Measurements from ENCODE around the gene SIVA1.
"Not testable (repeated sequence)": the region's sequence is repeated elsewhere in the genome, so short reads cannot be mapped to it uniquely, and the experiment has no call there.

Gene SIVA1

GRCh38 chr14:104735830-104736642 is 16.9 kb upstream of the SIVA1 start:
- no peak for DNase-seq

- DNase-seq: no peak
Observed at GRCh38 chr14:104738375-104739019, 14.4 kb upstream of the SIVA1 start.

- DNase-seq: no peak
Observed at GRCh38 chr14:104739026-104739425, 13.9 kb upstream of the SIVA1 start.

GRCh38 chr14:104739546-104740516 is 13.1 kb upstream of the SIVA1 start:
- DNase-seq: no peak

GRCh38 chr14:104741108-104741802 is 11.7 kb upstream of the SIVA1 start:
- DNase-seq: no peak

- DNase-seq: no peak
Observed at GRCh38 chr14:104741803-104742251, 11.1 kb upstream of the SIVA1 start.

GRCh38 chr14:104742586-104743455 is 10.1 kb upstream of the SIVA1 start:
- no peak for DNase-seq

- no peak for DNase-seq
Observed at GRCh38 chr14:104743461-104744380, 9.2 kb upstream of the SIVA1 start.

- no peak for DNase-seq
Observed at GRCh38 chr14:104744484-104744883, 8.5 kb upstream of the SIVA1 start.

- no peak for DNase-seq
Observed at GRCh38 chr14:104745431-104745830, 7.5 kb upstream of the SIVA1 start.

- DNase-seq: no peak
Observed at GRCh38 chr14:104746071-104746545, 6.8 kb upstream of the SIVA1 start.

- no peak for DNase-seq
Observed at GRCh38 chr14:104746934-104747481, 5.9 kb upstream of the SIVA1 start.

GRCh38 chr14:104747876-104748275 is 5.1 kb upstream of the SIVA1 start:
- no peak for DNase-seq

GRCh38 chr14:104749111-104749649 is 3.8 kb upstream of the SIVA1 start:
- no peak for DNase-seq

- no peak for DNase-seq
Observed at GRCh38 chr14:104750056-104750752, 2.7 kb upstream of the SIVA1 start.

GRCh38 chr14:104750753-104751057 is 2.2 kb upstream of the SIVA1 start:
- DNase-seq: not testable (repeated sequence)

GRCh38 chr14:104751539-104752422 is 1.2 kb upstream of the SIVA1 start:
- no peak for DNase-seq

GRCh38 chr14:104752423-104752734 is 568 bp upstream of the SIVA1 start:
- no peak for DNase-seq

Measured in NCI-H187 (cell line).